Measurements from ENCODE around the gene RBM43. TPM values are rescaled to one million over a fixed set of nuclear protein-coding genes. Genes with fewer than 3 reads are reported as not detected.

Gene RBM43
- total RNA-seq, 1 donor from 2014 or later: 0.98 TPM

DNA sequence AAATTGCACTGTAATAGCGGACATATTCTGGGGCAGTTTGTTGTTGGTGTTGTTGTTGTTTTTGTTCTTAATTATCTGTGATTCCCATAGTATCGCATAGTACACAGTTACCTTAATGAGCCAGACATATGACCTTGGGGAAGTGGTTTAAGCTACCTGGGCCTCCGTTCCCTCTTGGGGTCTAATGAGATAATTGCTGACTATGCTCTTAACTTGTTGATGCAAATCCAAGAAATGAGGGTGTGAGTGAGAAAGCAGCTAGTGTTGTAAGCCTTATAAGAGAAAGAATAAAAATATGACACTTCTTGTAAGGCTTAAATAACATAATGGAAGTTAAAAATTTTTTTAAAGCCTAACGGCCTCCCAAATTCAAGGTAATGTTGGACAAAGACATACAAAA is 20.7 kb upstream of the RBM43 start:
- TF ChIP-seq, protein P1, sequence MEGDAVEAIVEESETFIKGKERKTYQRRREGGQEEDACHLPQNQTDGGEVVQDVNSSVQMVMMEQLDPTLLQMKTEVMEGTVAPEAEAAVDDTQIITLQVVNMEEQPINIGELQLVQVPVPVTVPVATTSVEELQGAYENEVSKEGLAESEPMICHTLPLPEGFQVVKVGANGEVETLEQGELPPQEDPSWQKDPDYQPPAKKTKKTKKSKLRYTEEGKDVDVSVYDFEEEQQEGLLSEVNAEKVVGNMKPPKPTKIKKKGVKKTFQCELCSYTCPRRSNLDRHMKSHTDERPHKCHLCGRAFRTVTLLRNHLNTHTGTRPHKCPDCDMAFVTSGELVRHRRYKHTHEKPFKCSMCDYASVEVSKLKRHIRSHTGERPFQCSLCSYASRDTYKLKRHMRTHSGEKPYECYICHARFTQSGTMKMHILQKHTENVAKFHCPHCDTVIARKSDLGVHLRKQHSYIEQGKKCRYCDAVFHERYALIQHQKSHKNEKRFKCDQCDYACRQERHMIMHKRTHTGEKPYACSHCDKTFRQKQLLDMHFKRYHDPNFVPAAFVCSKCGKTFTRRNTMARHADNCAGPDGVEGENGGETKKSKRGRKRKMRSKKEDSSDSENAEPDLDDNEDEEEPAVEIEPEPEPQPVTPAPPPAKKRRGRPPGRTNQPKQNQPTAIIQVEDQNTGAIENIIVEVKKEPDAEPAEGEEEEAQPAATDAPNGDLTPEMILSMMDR (conservative IDR thresholded peaks at IDR 0.05; ENCODE audit: low read depth, low read length): no peak
- H3K4me3 ChIP-seq (ENCODE audit: low read depth, low read length): no peak overlapping the region
- DNase-seq (ENCODE audit: low read depth): no peak

DNA sequence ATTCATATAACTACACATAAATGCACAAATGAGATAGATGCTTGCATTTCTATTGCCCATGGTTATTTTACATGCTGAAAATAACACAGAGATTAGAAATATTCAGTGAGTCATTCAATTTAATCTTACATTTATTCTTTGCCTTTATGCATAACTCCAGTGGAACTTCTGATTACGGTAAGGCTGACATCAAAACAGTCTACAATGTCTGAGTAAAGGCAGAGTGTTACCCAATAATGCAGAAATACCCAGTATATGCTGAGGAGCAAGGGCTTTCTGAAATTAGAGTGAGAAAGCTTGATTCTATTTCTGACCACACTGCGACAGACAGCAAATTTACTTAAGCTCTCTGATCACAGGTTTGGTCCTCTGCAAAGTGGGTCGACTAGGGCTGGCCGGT is 18.6 kb upstream of the RBM43 start:
- no peak overlapping the region for H3K4me3 ChIP-seq (ENCODE audit: low read depth, low read length)
- no peak for DNase-seq (ENCODE audit: low read depth)
- TF ChIP-seq, protein P1 (conservative IDR thresholded peaks at IDR 0.05; ENCODE audit: low read depth, low read length): no peak

DNA sequence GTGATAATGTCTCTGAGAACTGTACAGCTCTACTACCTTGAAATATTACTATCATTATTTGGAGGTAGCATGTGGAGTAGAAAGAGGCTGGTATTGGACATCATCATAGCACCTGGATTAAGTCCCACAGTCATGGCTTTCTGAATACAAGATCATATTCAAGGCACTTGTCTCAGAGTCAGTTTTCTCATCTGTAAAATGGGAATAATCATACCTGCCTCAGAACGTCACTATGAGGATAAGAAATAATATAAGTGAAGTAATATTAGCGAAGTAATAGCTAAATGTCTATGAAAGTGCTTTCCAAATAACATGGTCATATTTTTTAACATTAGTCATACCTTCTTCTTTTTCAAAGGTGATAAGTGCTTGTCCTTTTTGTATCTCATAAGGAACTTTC is 16.8 kb upstream of the RBM43 start:
- no peak overlapping the region for H3K4me3 ChIP-seq (ENCODE audit: low read depth, low read length)
- TF ChIP-seq, protein P1 (conservative IDR thresholded peaks at IDR 0.05; ENCODE audit: low read depth, low read length): no peak
- no peak for DNase-seq (ENCODE audit: low read depth)

DNA sequence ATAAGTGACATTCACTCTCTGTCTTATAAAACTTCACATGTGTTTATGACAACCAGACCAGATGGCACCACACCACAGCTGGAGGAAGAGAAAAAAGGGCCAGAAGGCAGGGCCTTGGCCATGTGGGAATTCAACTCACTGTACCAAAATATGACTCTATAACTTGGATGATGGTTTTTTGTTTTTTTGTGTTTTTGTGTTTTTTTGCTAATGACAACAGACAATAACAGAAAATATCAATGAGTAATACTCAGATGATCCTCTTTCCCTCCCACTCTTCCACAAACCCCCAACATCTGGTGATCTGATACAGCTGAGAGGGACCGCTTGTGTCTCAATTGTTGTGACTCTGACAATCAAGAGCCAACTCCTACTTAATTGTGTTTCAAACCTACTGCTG is 15.4 kb upstream of the RBM43 start:
- TF ChIP-seq, protein P1 (conservative IDR thresholded peaks at IDR 0.05; ENCODE audit: low read depth, low read length): no peak
- no peak for DNase-seq (ENCODE audit: low read depth)
- no peak overlapping the region for H3K4me3 ChIP-seq (ENCODE audit: low read depth, low read length)

DNA sequence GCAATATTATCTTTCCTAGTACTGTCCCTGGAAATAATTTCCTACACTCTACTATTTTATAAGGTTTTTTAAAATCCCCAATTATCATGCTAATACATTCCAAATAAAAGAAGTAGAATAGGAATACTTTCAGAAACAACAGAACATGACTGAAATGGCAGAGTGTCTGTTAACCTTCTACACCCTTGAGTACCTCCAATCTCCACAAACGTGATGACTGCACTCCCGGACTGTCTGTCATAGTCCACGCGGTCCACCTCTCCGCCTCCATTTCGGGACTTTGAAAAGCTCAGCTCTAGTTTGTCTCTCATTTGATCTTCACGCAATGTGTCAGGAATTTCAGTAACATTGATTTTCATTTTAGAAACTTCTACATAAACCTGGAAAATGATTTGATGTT is 13.6 kb upstream of the RBM43 start:
- H3K4me3 ChIP-seq (ENCODE audit: low read depth, low read length): no peak overlapping the region
- DNase-seq (ENCODE audit: low read depth): no peak
- TF ChIP-seq, protein P1 (conservative IDR thresholded peaks at IDR 0.05; ENCODE audit: low read depth, low read length): no peak

DNA sequence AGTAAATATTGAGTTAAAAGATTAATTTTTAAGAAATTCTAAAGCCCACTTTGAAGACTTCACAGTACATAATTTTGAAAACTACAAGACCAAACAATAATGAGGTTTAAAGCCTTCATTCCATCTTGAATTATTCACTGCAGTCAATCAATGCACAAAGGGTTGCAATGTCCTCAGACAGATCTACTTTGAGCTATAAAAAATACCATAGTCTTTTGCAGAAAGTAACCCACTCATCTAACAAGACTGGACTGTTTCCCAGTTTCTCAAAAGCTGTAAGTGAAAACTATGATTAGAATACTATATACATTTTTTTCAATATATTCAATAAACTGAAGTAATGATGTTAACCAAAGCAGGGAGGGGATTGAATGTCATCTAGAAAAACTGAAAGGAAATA is 10.2 kb upstream of the RBM43 start:
- no peak overlapping the region for H3K4me3 ChIP-seq (ENCODE audit: low read depth, low read length)
- TF ChIP-seq, protein P1 (conservative IDR thresholded peaks at IDR 0.05; ENCODE audit: low read depth, low read length): no peak
- DNase-seq (ENCODE audit: low read depth): no peak

DNA sequence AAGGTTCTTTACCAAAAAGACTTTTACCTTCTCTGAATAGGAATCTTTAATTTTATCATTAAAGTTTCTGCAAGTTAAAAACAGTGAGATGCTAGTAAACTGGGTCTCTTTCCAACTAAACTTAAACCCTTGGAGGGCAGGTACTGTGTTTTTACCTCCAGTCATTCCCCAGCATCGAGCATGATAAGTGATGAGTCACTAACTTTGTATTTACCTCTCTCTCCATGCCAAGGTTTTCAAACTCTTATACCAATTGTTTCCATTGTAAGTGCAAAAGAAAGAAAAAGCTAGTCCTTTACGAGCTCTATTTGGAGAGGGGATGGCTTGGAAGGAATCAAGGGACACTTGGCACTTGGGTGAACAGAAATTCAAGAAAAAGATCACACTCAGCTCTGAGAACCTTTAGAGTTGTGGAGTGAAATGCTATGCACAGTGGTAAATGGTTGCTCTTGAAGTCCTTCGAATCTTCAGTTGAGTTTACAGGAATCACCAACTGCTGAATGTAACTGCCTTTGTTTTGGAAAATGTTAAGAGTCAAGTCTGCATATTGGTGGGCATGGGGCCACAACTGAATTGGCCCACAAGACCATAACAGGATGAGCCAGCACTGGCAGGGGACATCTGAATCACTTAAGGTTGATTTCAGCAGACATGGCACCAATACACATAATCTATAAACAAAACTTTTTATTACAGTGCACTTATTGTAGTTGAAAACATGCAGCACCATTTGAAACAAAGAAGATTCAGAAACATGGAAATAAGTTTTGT is 8.3 kb upstream of the RBM43 start:
- no peak overlapping the region for H3K4me3 ChIP-seq (ENCODE audit: low read depth, low read length)
- TF ChIP-seq, protein P1 (conservative IDR thresholded peaks at IDR 0.05; ENCODE audit: low read depth, low read length): no peak
- DNase-seq (ENCODE audit: low read depth): no peak

Measured in epithelial cell of proximal tubule (primary cell).